Kidney tubule cell (primary cell): ENCODE data around the gene NELFE.
"Not testable (repeated sequence)": the region's sequence is repeated elsewhere in the genome, so short reads cannot be mapped to it uniquely, and the experiment has no call there.

Experiments used
- DNase-seq: peaks from one replicate; pipeline ENCODE4 v3.0.0-alpha.2; 2018; ENCODE audit warnings: low spot score

NELFE gene, protein sequence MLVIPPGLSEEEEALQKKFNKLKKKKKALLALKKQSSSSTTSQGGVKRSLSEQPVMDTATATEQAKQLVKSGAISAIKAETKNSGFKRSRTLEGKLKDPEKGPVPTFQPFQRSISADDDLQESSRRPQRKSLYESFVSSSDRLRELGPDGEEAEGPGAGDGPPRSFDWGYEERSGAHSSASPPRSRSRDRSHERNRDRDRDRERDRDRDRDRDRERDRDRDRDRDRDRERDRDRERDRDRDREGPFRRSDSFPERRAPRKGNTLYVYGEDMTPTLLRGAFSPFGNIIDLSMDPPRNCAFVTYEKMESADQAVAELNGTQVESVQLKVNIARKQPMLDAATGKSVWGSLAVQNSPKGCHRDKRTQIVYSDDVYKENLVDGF

GRCh38 chr6:31958741-31959739, at the start of gene NELFE, which contains the start of gene SKIC2:
NELFE (minus strand) TSS chr6:31958971; CDS start chr6:31958446, 525 bp downstream.
SKIC2 (plus strand) TSS chr6:31959175; CDS start chr6:31959193, 18 bp downstream.
- DNase-seq = peak; percentile 99

- DNase-seq = not testable (repeated sequence)
Measured at GRCh38 chr6:32008037-32008436, 49.3 kb upstream of the NELFE start.

GRCh38 chr6:32007086-32007485, 48.3 kb upstream of the NELFE start:
- DNase-seq = not testable (repeated sequence)

DNA sequence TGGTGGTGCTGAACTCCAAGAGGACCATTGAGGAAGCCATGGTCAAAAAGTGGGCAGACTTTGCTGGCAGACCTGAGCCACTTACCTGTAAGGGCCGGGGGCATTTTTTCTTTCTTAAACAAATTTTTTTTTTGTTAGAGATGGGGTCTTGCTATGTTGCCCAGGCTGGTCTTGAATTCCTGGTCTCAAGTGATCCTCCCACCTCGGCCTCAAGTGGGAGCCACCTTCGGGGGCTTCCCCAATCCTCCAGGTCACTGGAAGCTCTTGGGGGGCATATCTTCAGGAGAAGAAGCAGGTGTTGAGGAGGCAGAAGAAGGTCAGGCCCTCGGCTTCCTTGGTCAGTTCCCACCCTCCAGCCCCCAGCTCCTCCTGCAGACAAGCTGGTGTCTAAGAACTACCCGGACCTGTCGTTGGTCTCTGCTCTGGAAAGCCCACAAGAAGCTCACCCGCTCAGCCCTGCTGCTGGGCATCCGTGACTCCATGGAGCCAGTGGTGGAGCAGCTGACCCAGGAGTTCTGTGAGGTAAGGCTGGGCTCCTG, 47.3 kb upstream of the NELFE start:
- not testable (repeated sequence) for DNase-seq

DNA sequence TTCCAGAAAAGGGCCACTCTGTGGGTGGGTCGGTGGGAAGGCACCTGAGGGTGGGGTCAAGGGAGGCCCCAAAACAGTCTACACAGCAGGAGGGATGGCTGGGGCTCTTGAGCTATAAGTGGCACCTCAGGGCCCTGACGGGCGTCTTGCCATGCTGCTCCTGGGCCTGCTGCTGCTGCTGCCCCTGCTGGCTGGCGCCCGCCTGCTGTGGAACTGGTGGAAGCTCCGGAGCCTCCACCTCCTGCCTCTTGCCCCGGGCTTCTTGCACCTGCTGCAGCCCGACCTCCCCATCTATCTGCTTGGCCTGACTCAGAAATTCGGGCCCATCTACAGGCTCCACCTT, 46.7 kb upstream of the NELFE start:
- not testable (repeated sequence) for DNase-seq

DNA sequence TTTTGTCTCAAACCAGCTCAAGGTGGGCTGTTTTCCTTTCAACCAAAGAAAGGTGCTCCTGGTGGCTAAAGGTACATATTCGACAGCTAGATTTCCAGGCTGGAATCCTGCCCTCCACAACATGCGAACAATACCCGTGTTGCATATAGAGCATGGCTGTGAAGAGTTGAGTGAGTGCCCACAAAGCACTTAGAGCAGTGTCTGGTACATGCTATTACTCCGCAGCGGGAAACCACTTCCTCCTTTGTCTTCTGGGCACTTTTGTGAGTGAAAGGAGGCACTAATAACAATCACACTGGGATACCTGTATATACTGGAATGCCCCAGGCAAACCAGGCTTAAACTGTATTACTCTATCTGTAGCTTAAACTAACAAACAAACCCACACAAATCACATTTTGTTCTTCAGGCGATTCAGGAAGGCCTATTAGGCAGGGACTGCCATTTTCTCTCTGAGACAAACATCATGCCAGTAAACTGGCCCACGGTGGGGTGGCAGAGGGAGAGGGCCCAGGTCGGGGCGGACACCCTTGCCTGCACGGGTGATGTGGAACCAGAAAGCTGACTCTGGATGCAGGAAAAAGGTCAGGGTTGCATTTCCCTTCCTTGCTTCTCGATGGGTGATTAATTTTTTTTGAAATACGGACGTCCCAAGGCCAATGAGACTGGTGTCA, 46.2 kb upstream of the NELFE start:
- not testable (repeated sequence) for DNase-seq

- DNase-seq = not testable (repeated sequence)
Measured at GRCh38 chr6:32004393-32004792, 45.6 kb upstream of the NELFE start.

- DNase-seq = not testable (repeated sequence)
Measured at GRCh38 chr6:32003301-32003700, 44.5 kb upstream of the NELFE start.

GRCh38 chr6:32002546-32003268, 43.9 kb upstream of the NELFE start:
- DNase-seq = not testable (repeated sequence)

- not testable (repeated sequence) for DNase-seq
Measured at GRCh38 chr6:31996385-31996784, 37.6 kb upstream of the NELFE start.

GRCh38 chr6:31994421-31994820, 35.6 kb upstream of the NELFE start:
- DNase-seq = not testable (repeated sequence)

DNA sequence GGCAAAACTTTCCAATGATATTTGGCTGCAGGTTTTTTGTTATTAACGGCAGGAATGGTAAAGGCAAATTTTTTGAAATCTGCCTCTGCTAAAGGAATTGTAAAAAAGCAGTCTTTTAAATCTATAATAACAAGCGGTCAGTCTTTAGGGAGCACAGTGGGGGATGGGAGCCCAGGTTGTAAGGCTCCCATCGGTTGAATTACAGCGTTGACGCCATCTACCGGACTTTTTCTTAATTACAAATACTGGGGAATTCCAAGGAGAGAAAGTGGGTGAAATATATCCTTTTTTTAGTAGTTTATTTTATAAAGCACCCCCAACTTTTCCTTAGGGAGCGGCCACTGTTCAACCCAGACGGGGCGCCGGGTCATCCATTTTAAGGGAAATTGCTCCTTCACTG, 30.6 kb upstream of the NELFE start:
- DNase-seq = not testable (repeated sequence)

DNA sequence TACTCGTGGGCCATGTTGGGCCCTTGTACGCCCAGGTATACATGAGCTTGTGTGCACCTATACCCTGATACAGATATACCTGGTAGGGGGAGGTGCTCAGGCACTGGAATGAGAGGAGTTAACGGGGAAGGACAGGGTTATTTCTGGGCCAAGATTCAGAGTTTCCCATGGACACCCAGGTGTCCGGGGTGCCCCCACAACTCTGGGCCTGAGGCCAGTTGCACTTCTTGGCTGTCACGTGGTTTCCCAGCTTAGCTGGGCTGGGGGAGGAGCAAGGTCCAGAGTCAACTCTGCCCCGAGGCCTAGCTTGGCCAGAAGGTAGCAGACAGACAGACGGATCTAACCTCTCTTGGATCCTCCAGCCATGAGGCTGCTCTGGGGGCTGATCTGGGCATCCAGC, 23.0 kb upstream of the NELFE start, which contains the start of gene C4A:
TSS of gene C4A (plus strand) at position 314 of the 400 bp plus-strand sequence. CDS start at position 365, 51 bp downstream.
- DNase-seq = not testable (repeated sequence)

DNA sequence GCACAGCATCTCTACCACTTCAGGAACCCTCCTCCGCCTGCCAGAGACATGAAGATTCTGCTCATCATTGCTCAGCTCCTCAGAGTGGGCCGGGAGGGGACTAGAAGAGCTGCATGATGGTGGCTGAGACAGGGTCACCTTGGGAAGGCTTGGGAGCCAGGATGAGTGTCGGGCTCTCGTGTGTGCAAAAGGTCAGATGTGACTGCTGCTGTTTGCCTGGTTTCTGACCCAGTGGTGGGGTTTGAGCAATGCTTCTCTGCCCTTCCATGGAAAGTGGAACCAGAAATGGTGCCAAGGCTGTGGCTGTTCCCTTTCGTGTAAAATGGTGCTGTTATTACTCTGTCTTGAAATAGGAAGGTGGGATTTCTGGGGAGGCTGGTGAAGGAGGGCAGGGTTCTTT, 22.2 kb upstream of the NELFE start:
- DNase-seq = not testable (repeated sequence)

DNA sequence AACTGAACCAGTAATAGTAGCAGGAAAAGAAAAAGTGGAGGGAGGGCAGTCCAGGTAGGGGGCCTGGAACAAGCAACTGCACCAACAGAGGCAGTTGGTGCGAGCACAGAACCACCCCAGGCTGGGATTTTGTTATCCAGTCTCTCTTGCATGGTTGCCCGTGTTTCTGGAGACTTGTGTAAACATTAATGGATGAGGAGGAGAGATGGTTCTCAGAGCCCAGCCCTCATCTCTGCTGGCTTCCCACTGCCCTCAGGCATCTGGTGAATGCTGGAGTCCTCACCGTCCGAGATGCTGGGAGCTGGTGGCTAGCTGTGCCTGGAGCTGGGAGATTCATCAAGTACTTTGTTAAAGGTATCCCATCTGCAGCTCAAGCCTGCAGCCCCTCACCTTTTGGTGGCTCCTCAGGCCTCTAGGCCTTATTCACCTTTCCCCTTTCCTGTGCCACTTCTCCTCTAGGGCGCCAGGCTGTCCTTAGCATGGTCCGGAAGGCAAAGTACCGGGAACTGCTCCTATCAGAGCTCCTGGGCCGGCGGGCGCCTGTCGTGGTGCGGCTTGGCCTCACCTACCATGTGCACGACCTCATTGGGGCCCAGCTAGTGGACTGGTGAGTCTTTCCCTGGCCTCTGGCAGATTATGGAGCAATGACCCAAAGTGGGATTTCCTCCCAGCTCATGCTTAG, 21.6 kb upstream of the NELFE start:
- not testable (repeated sequence) for DNase-seq

- no peak for DNase-seq
Measured at GRCh38 chr6:31979238-31979898, 20.6 kb upstream of the NELFE start.

- no peak for DNase-seq
Measured at GRCh38 chr6:31978831-31979230, 20.1 kb upstream of the NELFE start.

GRCh38 chr6:31977816-31978431, 19.2 kb upstream of the NELFE start:
- no peak for DNase-seq

GRCh38 chr6:31976065-31976464, 17.3 kb upstream of the NELFE start:
- not testable (repeated sequence) for DNase-seq
